ENCODE measurements around the gene USP32. TPM values are rescaled to one million over a fixed set of nuclear protein-coding genes. Genes with fewer than 3 reads are reported as not detected.

USP32 gene
- total and polyA plus RNA-seq, 2 donors (not counting 1 experiment from before 2014, with no cell fraction given), result 7.7 to 48.8 TPM

- ATAC-seq (ENCODE audit: low read depth), result no peak
- H3K9me3 Mint-ChIP-seq (ENCODE audit: insufficient read depth), result no peaks in the 10 kb centered on the region
- Histone ChIP-seq H3K79me2 (ENCODE audit: control insufficient read depth, insufficient read depth, low read length) (no peaks in the 10 kb centered on the region), H3K27me3 (replicated peaks in 1 of 4; ENCODE audit: control extremely low read depth in 1 of 4, control insufficient read depth in 3 of 4, insufficient read depth in 4 of 4, low read length in 3 of 4) (peaks cover 0 to 4% (median 0%) of the 10 kb centered on the region in 4 experiments), H3K9me3 (ENCODE audit: control extremely low read depth in 1 of 3, control insufficient read depth in 2 of 3, insufficient read depth in 1 of 3, low read length in 2 of 3) (no peaks in the 10 kb centered on the region), H3K9ac (ENCODE audit: low read length) (no peak overlapping the region), H3K36me3 (replicated peaks in 1 of 2; ENCODE audit: control extremely low read depth in 1 of 2, control insufficient read depth in 1 of 2, extremely low read depth in 1 of 2, insufficient read depth in 2 of 2, low read length in 1 of 2) (no peaks in the 10 kb centered on the region), H3K4me3 (ENCODE audit: control extremely low read depth in 1 of 5, extremely low read depth in 1 of 5, insufficient read depth in 1 of 5, low read depth in 2 of 5, low read length in 4 of 5) (no peak overlapping the region), H3K4me1 (ENCODE audit: control insufficient read depth in 2 of 2, insufficient read depth in 2 of 2, low read length in 2 of 2) (no peaks in the 10 kb centered on the region), H3K27ac (ENCODE audit: low read length in 2 of 2) (no peak overlapping the region), H2AFZ (ENCODE audit: insufficient read depth, low read depth, low read length, poor library complexity, severe bottlenecking) (no peak overlapping the region), H3K4me2 (replicated peaks; ENCODE audit: low read depth, low read length, poor library complexity, severe bottlenecking) (no peak overlapping the region), H4K20me1 (ENCODE audit: control insufficient read depth, insufficient read depth, low read length, poor library complexity, severe bottlenecking) (no peaks in the 10 kb centered on the region)
- H3K4me1 Mint-ChIP-seq, result peaks cover 9% of the 10 kb centered on the region
- ChIA-PET POLR2A (no interaction called here), CTCF (no interaction called here)
- no peak for DNase-seq
- peaks cover 7% of the 10 kb centered on the region for H3K27me3 Mint-ChIP-seq
- no peak overlapping the region for H3K4me3 Mint-ChIP-seq
- H3K27ac Mint-ChIP-seq, result no peak overlapping the region
- TF ChIP-seq, protein P1, sequence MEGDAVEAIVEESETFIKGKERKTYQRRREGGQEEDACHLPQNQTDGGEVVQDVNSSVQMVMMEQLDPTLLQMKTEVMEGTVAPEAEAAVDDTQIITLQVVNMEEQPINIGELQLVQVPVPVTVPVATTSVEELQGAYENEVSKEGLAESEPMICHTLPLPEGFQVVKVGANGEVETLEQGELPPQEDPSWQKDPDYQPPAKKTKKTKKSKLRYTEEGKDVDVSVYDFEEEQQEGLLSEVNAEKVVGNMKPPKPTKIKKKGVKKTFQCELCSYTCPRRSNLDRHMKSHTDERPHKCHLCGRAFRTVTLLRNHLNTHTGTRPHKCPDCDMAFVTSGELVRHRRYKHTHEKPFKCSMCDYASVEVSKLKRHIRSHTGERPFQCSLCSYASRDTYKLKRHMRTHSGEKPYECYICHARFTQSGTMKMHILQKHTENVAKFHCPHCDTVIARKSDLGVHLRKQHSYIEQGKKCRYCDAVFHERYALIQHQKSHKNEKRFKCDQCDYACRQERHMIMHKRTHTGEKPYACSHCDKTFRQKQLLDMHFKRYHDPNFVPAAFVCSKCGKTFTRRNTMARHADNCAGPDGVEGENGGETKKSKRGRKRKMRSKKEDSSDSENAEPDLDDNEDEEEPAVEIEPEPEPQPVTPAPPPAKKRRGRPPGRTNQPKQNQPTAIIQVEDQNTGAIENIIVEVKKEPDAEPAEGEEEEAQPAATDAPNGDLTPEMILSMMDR (IDR thresholded peaks at IDR 0.05), result no peak
- TF ChIP-seq EZH2 (IDR thresholded peaks at IDR 0.05; ENCODE audit: borderline replicate concordance, insufficient read depth, low read depth, low read length, poor library complexity, severe bottlenecking), result no peak
- WGBS (ENCODE audit: insufficient coverage), result 91% methylated on average over 11 of the region's 11 CpGs
- intact Hi-C loops (cut with micrococcal nuclease), result no loop called here
Observed at GRCh38 chr17:60167065-60167741, 224.7 kb downstream of the USP32 start.

DNA sequence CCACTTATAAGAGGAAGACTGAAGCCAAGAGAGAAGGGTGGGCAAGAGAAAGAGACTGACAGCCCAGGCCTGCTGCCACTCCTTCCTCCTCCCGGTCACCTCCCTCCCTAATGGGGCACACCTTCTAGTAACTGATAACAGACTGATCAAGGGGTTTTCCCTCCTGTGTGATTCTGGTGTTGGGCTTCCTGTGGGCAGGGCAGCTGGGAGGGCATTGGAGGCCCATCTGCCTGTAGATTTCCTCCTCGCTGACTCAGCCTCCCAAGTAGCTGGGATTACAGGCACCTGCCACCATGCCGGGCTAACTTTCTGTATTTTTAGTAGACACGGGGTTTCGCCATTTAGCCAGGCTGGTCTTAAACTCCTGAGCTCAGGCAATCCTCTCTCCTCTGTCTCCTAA, 226.0 kb downstream of the USP32 start:
- Mint-ChIP-seq H3K27ac (no peak overlapping the region), H3K4me1 (peaks cover 11% of the 10 kb centered on the region), H3K4me3 (no peak overlapping the region), H3K27me3 (peaks cover 18% of the 10 kb centered on the region), H3K9me3 (ENCODE audit: insufficient read depth) (no peaks in the 10 kb centered on the region)
- Histone ChIP-seq H3K9ac (ENCODE audit: low read length) (no peak overlapping the region), H3K36me3 (replicated peaks in 1 of 2; ENCODE audit: control extremely low read depth in 1 of 2, control insufficient read depth in 1 of 2, extremely low read depth in 1 of 2, insufficient read depth in 2 of 2, low read length in 1 of 2) (no peaks in the 10 kb centered on the region), H4K20me1 (ENCODE audit: control insufficient read depth, insufficient read depth, low read length, poor library complexity, severe bottlenecking) (no peaks in the 10 kb centered on the region), H3K4me1 (ENCODE audit: control insufficient read depth in 2 of 2, insufficient read depth in 2 of 2, low read length in 2 of 2) (peaks cover 0 to 2% of the 10 kb centered on the region in 2 donors), H3K27ac (ENCODE audit: low read length in 2 of 2) (no peak overlapping the region), H3K9me3 (ENCODE audit: control extremely low read depth in 1 of 3, control insufficient read depth in 2 of 3, insufficient read depth in 1 of 3, low read length in 2 of 3) (no peaks in the 10 kb centered on the region), H3K79me2 (ENCODE audit: control insufficient read depth, insufficient read depth, low read length) (no peaks in the 10 kb centered on the region), H3K27me3 (replicated peaks in 1 of 4; ENCODE audit: control extremely low read depth in 1 of 4, control insufficient read depth in 3 of 4, insufficient read depth in 4 of 4, low read length in 3 of 4) (peaks cover 0 to 11% (median 0%) of the 10 kb centered on the region in 4 experiments), H2AFZ (ENCODE audit: insufficient read depth, low read depth, low read length, poor library complexity, severe bottlenecking) (no peak overlapping the region), H3K4me2 (replicated peaks; ENCODE audit: low read depth, low read length, poor library complexity, severe bottlenecking) (no peak overlapping the region), H3K4me3 (ENCODE audit: control extremely low read depth in 1 of 5, extremely low read depth in 1 of 5, insufficient read depth in 1 of 5, low read depth in 2 of 5, low read length in 4 of 5) (no peak overlapping the region)
- TF ChIP-seq, protein P1 (IDR thresholded peaks at IDR 0.05), result no peak
- no peak for TF ChIP-seq EZH2 (IDR thresholded peaks at IDR 0.05; ENCODE audit: borderline replicate concordance, insufficient read depth, low read depth, low read length, poor library complexity, severe bottlenecking)
- DNase-seq, result no peak
- 67% methylated on average over 4 of the region's 5 CpGs for WGBS (ENCODE audit: insufficient coverage)
- POLR2A ChIA-PET, result no interaction called here
- CTCF ChIA-PET, result no interaction called here
- no peak for ATAC-seq (ENCODE audit: low read depth)
- intact Hi-C loops (cut with micrococcal nuclease), result no loop called here

All from B cell (primary cell).